ENCODE measurements around the gene PIP5K1B.

GRCh38 chr9:68702493-68702892 is 2.5 kb upstream of the PIP5K1B start:
- TF ChIP-seq, protein P1, sequence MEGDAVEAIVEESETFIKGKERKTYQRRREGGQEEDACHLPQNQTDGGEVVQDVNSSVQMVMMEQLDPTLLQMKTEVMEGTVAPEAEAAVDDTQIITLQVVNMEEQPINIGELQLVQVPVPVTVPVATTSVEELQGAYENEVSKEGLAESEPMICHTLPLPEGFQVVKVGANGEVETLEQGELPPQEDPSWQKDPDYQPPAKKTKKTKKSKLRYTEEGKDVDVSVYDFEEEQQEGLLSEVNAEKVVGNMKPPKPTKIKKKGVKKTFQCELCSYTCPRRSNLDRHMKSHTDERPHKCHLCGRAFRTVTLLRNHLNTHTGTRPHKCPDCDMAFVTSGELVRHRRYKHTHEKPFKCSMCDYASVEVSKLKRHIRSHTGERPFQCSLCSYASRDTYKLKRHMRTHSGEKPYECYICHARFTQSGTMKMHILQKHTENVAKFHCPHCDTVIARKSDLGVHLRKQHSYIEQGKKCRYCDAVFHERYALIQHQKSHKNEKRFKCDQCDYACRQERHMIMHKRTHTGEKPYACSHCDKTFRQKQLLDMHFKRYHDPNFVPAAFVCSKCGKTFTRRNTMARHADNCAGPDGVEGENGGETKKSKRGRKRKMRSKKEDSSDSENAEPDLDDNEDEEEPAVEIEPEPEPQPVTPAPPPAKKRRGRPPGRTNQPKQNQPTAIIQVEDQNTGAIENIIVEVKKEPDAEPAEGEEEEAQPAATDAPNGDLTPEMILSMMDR (IDR thresholded peaks at IDR 0.05; ENCODE audit: insufficient read depth, low read depth, low read length) = no peak
- no peak for TF ChIP-seq EZH2 (IDR thresholded peaks at IDR 0.05; ENCODE audit: insufficient read depth, low read length)

Data from astrocyte (in vitro differentiated cells and primary cell).